ENCODE measurements around the gene DLG2.

DLG2 gene

GRCh38 chr11:85048801-85049200 is 578.3 kb downstream of the DLG2 start:
- DNase-seq (ENCODE audit: low read depth): no peak
- no peak for TF ChIP-seq CTCF (IDR thresholded peaks at IDR 0.05; ENCODE audit: low read length, missing control alignments)
- no peak overlapping the region for H3K4me3 ChIP-seq (replicated peaks; ENCODE audit: low read depth, low read length)

DNA sequence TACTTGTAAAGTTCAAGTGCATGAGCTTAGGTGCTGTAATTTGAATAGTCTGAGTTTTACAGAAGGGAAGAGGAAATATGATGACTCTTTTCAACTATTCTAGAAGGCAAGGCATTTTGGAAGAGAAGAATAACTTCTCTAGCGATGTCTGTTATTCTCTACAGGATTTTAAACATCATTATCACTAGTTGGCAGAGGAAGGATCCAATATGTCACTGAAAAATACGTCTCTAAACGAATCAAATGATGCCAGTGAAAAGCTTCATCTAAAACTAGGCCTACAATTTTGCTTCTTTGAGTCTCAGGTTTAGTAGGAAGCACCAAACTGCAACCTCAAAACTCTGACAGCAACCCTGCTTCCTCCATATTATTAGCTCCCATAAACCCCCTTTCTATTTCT is 581.4 kb downstream of the DLG2 start:
- TF ChIP-seq CTCF (IDR thresholded peaks at IDR 0.05; ENCODE audit: low read length, missing control alignments): no peak

GRCh38 chr11:85044911-85045310 is 582.2 kb downstream of the DLG2 start:
- H3K4me3 ChIP-seq (replicated peaks; ENCODE audit: low read depth, low read length): no peak overlapping the region
- no peak for TF ChIP-seq CTCF (IDR thresholded peaks at IDR 0.05; ENCODE audit: low read length, missing control alignments)
- DNase-seq (ENCODE audit: low read depth): no peak

More for the DNA sequence above, 581.4 kb downstream of the DLG2 start:
- H3K4me3 ChIP-seq (replicated peaks; ENCODE audit: low read depth, low read length): no peak overlapping the region
- DNase-seq (ENCODE audit: low read depth): no peak

DNA sequence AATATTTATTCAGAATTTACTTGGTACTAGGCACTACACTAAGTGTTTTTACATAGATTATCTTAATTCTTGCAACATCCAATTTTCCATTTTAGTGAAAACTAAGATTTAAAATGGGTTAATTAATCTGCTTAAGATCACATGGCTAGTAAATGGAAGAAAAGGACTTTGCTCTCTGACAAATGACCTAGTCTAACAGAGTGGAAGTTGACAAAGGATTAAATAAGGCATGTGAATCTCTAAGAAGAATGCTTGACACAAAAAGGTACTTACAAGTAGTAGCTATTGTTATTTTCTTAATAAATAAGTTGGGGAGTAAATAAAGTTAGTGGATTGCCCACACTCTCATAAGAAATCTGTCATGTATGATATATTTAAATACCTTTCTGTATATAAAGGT is 584.8 kb downstream of the DLG2 start:
- no peak for TF ChIP-seq CTCF (IDR thresholded peaks at IDR 0.05; ENCODE audit: low read length, missing control alignments)
- DNase-seq (ENCODE audit: low read depth): no peak
- no peak overlapping the region for H3K4me3 ChIP-seq (replicated peaks; ENCODE audit: low read depth, low read length)

- H3K4me3 ChIP-seq (replicated peaks; ENCODE audit: low read depth, low read length): no peak overlapping the region
- no peak for DNase-seq (ENCODE audit: low read depth)
- no peak for TF ChIP-seq CTCF (IDR thresholded peaks at IDR 0.05; ENCODE audit: low read length, missing control alignments)
Observed at GRCh38 chr11:85040166-85040565, 587.0 kb downstream of the DLG2 start.

- TF ChIP-seq CTCF (IDR thresholded peaks at IDR 0.05; ENCODE audit: low read length, missing control alignments): no peak
- no peak for DNase-seq (ENCODE audit: low read depth)
- H3K4me3 ChIP-seq (replicated peaks; ENCODE audit: low read depth, low read length): no peak overlapping the region
Observed at GRCh38 chr11:85029964-85030363, 597.2 kb downstream of the DLG2 start.

- TF ChIP-seq CTCF (IDR thresholded peaks at IDR 0.05; ENCODE audit: low read length, missing control alignments): no peak
- DNase-seq (ENCODE audit: low read depth): no peak
Observed at GRCh38 chr11:85028329-85029101, 598.6 kb downstream of the DLG2 start.

More at GRCh38 chr11:85028329-85029101, 598.6 kb downstream of the DLG2 start:
- H3K4me3 ChIP-seq (replicated peaks; ENCODE audit: low read depth, low read length): no peak overlapping the region
